GM23338 (cell line): Measurements from ENCODE around the gene PIH1D2. TPM values are rescaled to one million over a fixed set of nuclear protein-coding genes. Genes with fewer than 3 reads are reported as not detected.

ENCODE experiments used
- ATAC-seq: fragments of 200-7000 bp; cut with Tn5 transposase; 3 replicates; pipeline ENCODE4 v1.9.1; 2020
- DNase-seq: peaks from one replicate; pipeline ENCODE4 v3.0.0-alpha.2; 2015; ENCODE audit warnings: low spot score
- H2AFZ ChIP-seq: fragments of 200-600 bp; sonication (generic); 2 replicates; pipeline ENCODE4 v1.8.0; 2016; ENCODE audit warnings: antibody characterized with exemption, mild to moderate bottlenecking, moderate library complexity
- H3F3A ChIP-seq: fragments of 200-600 bp; sonication (generic); replicated peaks from 2 replicates; pipeline ENCODE4 v1.8.0; 2017; ENCODE audit warnings: antibody characterized with exemption, mixed run types, low read depth
- H3K27ac ChIP-seq: fragments of 200-600 bp; sonication (generic); 2 replicates; pipeline ENCODE4 v1.6.1; 2016; ENCODE audit warnings: low read depth
- H3K27me3 ChIP-seq: fragments of 200-600 bp; sonication (generic); 2 replicates; pipeline ENCODE4 v1.8.0; 2016; ENCODE audit warnings: mild to moderate bottlenecking, mixed run types, moderate library complexity; ENCODE audit not compliant: insufficient read depth
- H3K36me3 ChIP-seq: fragments of 200-600 bp; sonication (generic); 2 replicates; pipeline ENCODE4 v1.8.0; 2016; ENCODE audit warnings: mild to moderate bottlenecking; ENCODE audit not compliant: insufficient read depth
- H3K4me1 ChIP-seq: fragments of 200-600 bp; sonication (generic); 2 replicates; pipeline ENCODE4 v1.8.0; 2016; ENCODE audit warnings: mild to moderate bottlenecking, moderate library complexity; ENCODE audit not compliant: insufficient read depth
- H3K4me2 ChIP-seq: fragments of 200-600 bp; sonication (generic); 2 replicates; pipeline ENCODE4 v1.7.1; 2017; ENCODE audit warnings: mixed run types
- H3K4me3 ChIP-seq: fragments of 200-600 bp; sonication (generic); 2 replicates; pipeline ENCODE4 v1.6.1; 2016; ENCODE audit warnings: mixed run types
- H3K79me2 ChIP-seq: fragments of 200-600 bp; sonication (generic); replicated peaks from 2 replicates; pipeline ENCODE4 v1.8.0; 2017; ENCODE audit warnings: mild to moderate bottlenecking; ENCODE audit not compliant: insufficient read depth
- H3K9me2 ChIP-seq: fragments of 200-600 bp; sonication (generic); 2 replicates; pipeline ENCODE4 v1.8.0; 2017; ENCODE audit not compliant: insufficient read depth
- H4K20me1 ChIP-seq: fragments of 200-600 bp; sonication (generic); replicated peaks from 2 replicates; pipeline ENCODE4 v1.8.0; 2017; ENCODE audit warnings: mild to moderate bottlenecking; ENCODE audit not compliant: insufficient read depth
- H3K27ac Mint-ChIP-seq: 2 replicates; pipeline ENCODE4 v1.8.0; 2020; ENCODE audit warnings: inconsistent platforms, mild to moderate bottlenecking, moderate library complexity, mixed read lengths
- H3K27me3 Mint-ChIP-seq: 3 replicates; pipeline ENCODE4 v1.8.0; 2022; ENCODE audit warnings: low read depth, mild to moderate bottlenecking, moderate library complexity, mixed read lengths, inconsistent platforms; ENCODE audit not compliant: insufficient read depth, poor library complexity
- H3K36me3 Mint-ChIP-seq: 3 replicates; pipeline ENCODE4 v1.8.0; 2021; ENCODE audit warnings: low read depth, mild to moderate bottlenecking, inconsistent platforms, moderate library complexity, mixed read lengths
- H3K4me1 Mint-ChIP-seq: 3 replicates; pipeline ENCODE4 v1.8.0; 2020; ENCODE audit warnings: mild to moderate bottlenecking, inconsistent platforms, mixed read lengths
- H3K4me3 Mint-ChIP-seq: 3 replicates; pipeline ENCODE4 v1.8.0; 2021; ENCODE audit warnings: moderate library complexity, mild to moderate bottlenecking, inconsistent platforms, mixed read lengths
- H3K9me3 Mint-ChIP-seq: 3 replicates; pipeline ENCODE4 v1.8.0; 2020; ENCODE audit warnings: moderate library complexity, mild to moderate bottlenecking, inconsistent platforms, mixed read lengths
- ETS1 ChIP-seq: IDR thresholded peaks from 2 replicates; pipeline ENCODE4 v1.6.1; 2016; ENCODE audit warnings: antibody characterized with exemption
- POLR2AphosphoS5 ChIP-seq: IDR thresholded peaks from 2 replicates; pipeline ENCODE4 v1.6.1; 2016; ENCODE audit warnings: antibody characterized with exemption, low read depth
- REST ChIP-seq: IDR thresholded peaks from one replicate; pipeline ENCODE4 v1.6.1; 2018; ENCODE audit warnings: antibody characterized with exemption; ENCODE audit not compliant: unreplicated experiment
- ZNF114 ChIP-seq: fragments of 250-450 bp; sonication (Bioruptor Pico); IDR thresholded peaks from 2 replicates; pipeline ENCODE4 v1.5.0; 2020; ENCODE audit warnings: mild to moderate bottlenecking, moderate library complexity
- ZNF331 ChIP-seq: fragments of 250-450 bp; sonication (Bioruptor Pico); IDR thresholded peaks from 2 replicates; pipeline ENCODE4 v1.5.0; 2020; ENCODE audit warnings: low read depth, mild to moderate bottlenecking, moderate library complexity
- ZNF462 ChIP-seq: fragments of 250-450 bp; sonication (Bioruptor Pico); IDR thresholded peaks from 2 replicates; pipeline ENCODE4 v1.5.0; 2020; ENCODE audit warnings: mild to moderate bottlenecking, moderate library complexity
- polyA plus RNA-seq: library from polyadenylated mRNA; unstranded; fragments of >200 nt; fragmentation: Nextera tagmentation; extraction: Ambion mirVana; gene quantifications from 2 replicates; pipeline ENCODE4 v1.2.1, GENCODE V29; 2016
- total RNA-seq: library from RNA; depleted of rRNA; stranded (reverse); fragments of >200 nt; shearing (Covaris generic); gene quantifications from 2 replicates; pipeline ENCODE4 v1.2.3, GENCODE V29; 2014
- TF ChIP-seq, protein P1 (sequence below), 2 experiments: fragments of 200-600 bp in 1 of 2; sonication (generic) in 1 of 2; conservative IDR thresholded peaks; 2 replicates each; pipeline versions ENCODE4 v1.5.1 to v1.6.1; 2016 to 2017; ENCODE audit warnings: antibody characterized with exemption in 2 of 2, low read depth in 2 of 2, mild to moderate bottlenecking in 2 of 2, moderate library complexity in 1 of 2

Gene PIH1D2
- total and polyA plus RNA-seq, 2 experiments from 2014 or later, result 0.80 to 0.89 TPM

- Histone ChIP-seq H3K36me3 (peaks cover under 1% of the 10 kb centered on the region; the same call in 1 of the 2 replicates), H3K4me1 (peaks cover 6% of the 10 kb centered on the region; the same call in 1 of the 2 replicates), H4K20me1 (no peaks in the 10 kb centered on the region), H3K4me2 (no peak overlapping the region), H3K4me3 (no peak overlapping the region), H3K27me3 (no peaks in the 10 kb centered on the region), H3K27ac (no peak overlapping the region), H3K9me2 (no peaks in the 10 kb centered on the region), H3K79me2 (peaks cover 15% of the 10 kb centered on the region), H3F3A (no peaks in the 10 kb centered on the region), H2AFZ (no peak overlapping the region)
- H3K27ac Mint-ChIP-seq, result no peak overlapping the region
- peaks cover 10% of the 10 kb centered on the region; the same call in 2 of the 3 replicates for H3K4me1 Mint-ChIP-seq
- peaks cover 12% of the 10 kb centered on the region for H3K36me3 Mint-ChIP-seq
- peaks cover 3% of the 10 kb centered on the region; the same call in 1 of the 3 replicates for H3K9me3 Mint-ChIP-seq
- ATAC-seq, result no peak
- TF ChIP-seq ETS1 (no peak), REST (no peak), ZNF462 (CRISPR knock-in tag) (no peak), ZNF331 (CRISPR knock-in tag) (no peak), ZNF114 (CRISPR knock-in tag) (no peak), POLR2AphosphoS5 (no peak)
- TF ChIP-seq, protein P1, sequence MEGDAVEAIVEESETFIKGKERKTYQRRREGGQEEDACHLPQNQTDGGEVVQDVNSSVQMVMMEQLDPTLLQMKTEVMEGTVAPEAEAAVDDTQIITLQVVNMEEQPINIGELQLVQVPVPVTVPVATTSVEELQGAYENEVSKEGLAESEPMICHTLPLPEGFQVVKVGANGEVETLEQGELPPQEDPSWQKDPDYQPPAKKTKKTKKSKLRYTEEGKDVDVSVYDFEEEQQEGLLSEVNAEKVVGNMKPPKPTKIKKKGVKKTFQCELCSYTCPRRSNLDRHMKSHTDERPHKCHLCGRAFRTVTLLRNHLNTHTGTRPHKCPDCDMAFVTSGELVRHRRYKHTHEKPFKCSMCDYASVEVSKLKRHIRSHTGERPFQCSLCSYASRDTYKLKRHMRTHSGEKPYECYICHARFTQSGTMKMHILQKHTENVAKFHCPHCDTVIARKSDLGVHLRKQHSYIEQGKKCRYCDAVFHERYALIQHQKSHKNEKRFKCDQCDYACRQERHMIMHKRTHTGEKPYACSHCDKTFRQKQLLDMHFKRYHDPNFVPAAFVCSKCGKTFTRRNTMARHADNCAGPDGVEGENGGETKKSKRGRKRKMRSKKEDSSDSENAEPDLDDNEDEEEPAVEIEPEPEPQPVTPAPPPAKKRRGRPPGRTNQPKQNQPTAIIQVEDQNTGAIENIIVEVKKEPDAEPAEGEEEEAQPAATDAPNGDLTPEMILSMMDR (conservative IDR thresholded peaks at IDR 0.05; ENCODE audit: low read depth in 2 of 2), result 0 out of 4 replicates have a peak, but pooled peaks of 1 of the 2 experiments have one; percentile 9
- peaks cover 11% of the 10 kb centered on the region for H3K27me3 Mint-ChIP-seq
- peak overlapping the region; percentile 47; the same call in 2 of the 3 replicates for H3K4me3 Mint-ChIP-seq
- DNase-seq, result peak; percentile 9
Measured at GRCh38 chr11:112023104-112023503, 50.7 kb downstream of the PIH1D2 start.
